Endothelial cell of umbilical vein (primary cell): ENCODE results near the gene MAFF. TPM values are rescaled to one million over a fixed set of nuclear protein-coding genes. Genes with fewer than 3 reads are reported as not detected.

Experiments
- BruUV-seq: library from RNA; stranded (reverse); fragments of 400-500 nt; replicated peaks from 2 replicates; lab custom pipeline; 2021; lab: Mats Ljungman, UMichigan
- CTCF ChIA-PET: fragments of 300-600, 350-600 bp; sonication (Branson Sonifier 250); formaldehyde crosslinking; loops from one replicate; lab custom pipeline; 2021; ENCODE audit warnings: antibody characterized with exemption, inconsistent platforms; lab: Charles Lee
- POLR2A ChIA-PET: fragments of 300-600, 350-600 bp; sonication (Branson Sonifier 250); formaldehyde crosslinking; loops from one replicate; lab custom pipeline; 2021; ENCODE audit warnings: antibody characterized with exemption, inconsistent platforms; lab: Charles Lee
- DNase-seq: peaks from one replicate; pipeline ENCODE4 v3.0.0-alpha.2; 2011; ENCODE audit warnings: low read depth, low spot score
- FAIRE-seq: peaks from 2 replicates; lab custom pipeline; 2011; peaks lifted over from hg19 to GRCh38; lab: Jason Lieb, UNC
- H2AFZ ChIP-seq: 2 replicates; pipeline ENCODE4 v1.6.0; 2012; ENCODE audit warnings: low read depth, low read length, control low read depth, inconsistent platforms
- H3K27ac ChIP-seq: 2 replicates; pipeline ENCODE4 v1.5.1; 2011; ENCODE audit warnings: low read depth, mild to moderate bottlenecking, control low read depth, low read length, moderate library complexity; ENCODE audit not compliant: insufficient read depth
- H3K27me3 ChIP-seq, 2 experiments: 2 replicates each; pipeline versions ENCODE4 v1.6.0 to v1.6.1; 2011; ENCODE audit warnings: low read length in 2 of 2, mixed read lengths in 1 of 2; ENCODE audit not compliant: control insufficient read depth in 2 of 2, insufficient read depth in 2 of 2
- H3K36me3 ChIP-seq, 2 experiments: 2 replicates in 1 of 2; 3 replicates in 1 of 2; pipeline ENCODE4 v1.5.1; 2011; ENCODE audit warnings: low read length in 2 of 2, mild to moderate bottlenecking in 1 of 2, moderate library complexity in 1 of 2; ENCODE audit not compliant: control insufficient read depth in 2 of 2, insufficient read depth in 2 of 2; ENCODE audit errors: extremely low read depth in 1 of 2
- H3K4me1 ChIP-seq: 3 replicates; pipeline ENCODE4 v1.5.1; 2011; ENCODE audit warnings: mild to moderate bottlenecking, low read length; ENCODE audit not compliant: control insufficient read depth, insufficient read depth; ENCODE audit errors: extremely low read depth
- H3K4me2 ChIP-seq: 2 replicates; pipeline ENCODE4 v1.6.1; 2011; ENCODE audit warnings: low read length, control low read depth, mixed read lengths; ENCODE audit not compliant: insufficient read depth
- H3K4me3 ChIP-seq, 3 experiments: fragments of 200-600 bp in 1 of 3; sonication (generic), shearing (Covaris generic) in 1 of 3; replicated peaks in 1 of 3; 2 replicates each; pipeline ENCODE4 v1.5.1; 2011 to 2016; ENCODE audit warnings: control low read depth in 3 of 3, low read length in 3 of 3, mild to moderate bottlenecking in 2 of 3, inconsistent platforms in 1 of 3, low read depth in 1 of 3, moderate library complexity in 1 of 3; ENCODE audit not compliant: insufficient read depth in 1 of 3
- H3K79me2 ChIP-seq: 2 replicates; pipeline ENCODE4 v1.6.0; 2012; ENCODE audit warnings: low read length, inconsistent platforms; ENCODE audit not compliant: control insufficient read depth, insufficient read depth
- H3K9ac ChIP-seq: replicated peaks from 2 replicates; pipeline ENCODE3; 2011; ENCODE audit warnings: low read length, control low read depth; ENCODE audit not compliant: insufficient read depth; ENCODE audit errors: extremely low read depth
- H3K9me1 ChIP-seq: replicated peaks from 3 replicates; pipeline ENCODE4 v1.6.0; 2011; ENCODE audit warnings: mild to moderate bottlenecking, low read length; ENCODE audit not compliant: control insufficient read depth, insufficient read depth; ENCODE audit errors: extremely low read depth
- H3K9me3 ChIP-seq: replicated peaks from 2 replicates; pipeline ENCODE4 v1.5.1; 2012; ENCODE audit warnings: low read length, inconsistent platforms; ENCODE audit not compliant: control insufficient read depth, insufficient read depth
- H4K20me1 ChIP-seq: replicated peaks from 2 replicates; pipeline ENCODE3; 2011; ENCODE audit warnings: mild to moderate bottlenecking, low read length; ENCODE audit not compliant: control insufficient read depth, insufficient read depth; ENCODE audit errors: extremely low read depth
- FOS ChIP-seq: IDR thresholded peaks from 2 replicates; pipeline ENCODE4 v1.6.1; 2011; ENCODE audit warnings: mild to moderate bottlenecking, low read length, moderate library complexity, borderline replicate concordance; ENCODE audit not compliant: insufficient read depth
- GATA2 ChIP-seq: IDR thresholded peaks from 2 replicates; pipeline ENCODE4 v1.7.0; 2011; ENCODE audit warnings: low read depth, mild to moderate bottlenecking, moderate library complexity, mixed read lengths, low read length; ENCODE audit not compliant: insufficient read length, insufficient read depth
- JUN ChIP-seq: IDR thresholded peaks from 2 replicates; pipeline ENCODE4 v1.6.1; 2011; ENCODE audit warnings: borderline replicate concordance, low read depth; ENCODE audit not compliant: insufficient read length, insufficient read depth
- MYC ChIP-seq: IDR thresholded peaks from one replicate; pipeline ENCODE4 v1.6.1; 2011; ENCODE audit warnings: mild to moderate bottlenecking, low read depth, low read length
- POLR2AphosphoS5 ChIP-seq: IDR thresholded peaks from 2 replicates; pipeline ENCODE4 v1.6.1; 2012; ENCODE audit warnings: low read depth, mild to moderate bottlenecking, control low read depth, low read length, moderate library complexity; ENCODE audit not compliant: insufficient read depth
- dilution Hi-C: fragments of 300-500 bp; cut with MboI; formaldehyde crosslinking; loops from one replicate; pipeline ENCODE4 v1.15.0; 2019; ENCODE audit warnings: low sequenced_read_pairs; ENCODE audit not compliant: extremely low pct_ligation_motif_present
- intact Hi-C: fragments of 100-400 bp; cut with micrococcal nuclease; formaldehyde crosslinking; loops from one replicate; pipeline ENCODE4 v1.10.0; 2022
- polyA plus RNA-seq, 4 experiments: library from polyadenylated mRNA; depleted of rRNA in 3 of 4; stranded (reverse) in 3 of 4; unstranded in 1 of 4; fragments of >200 nt; gene quantifications; 2 replicates each; pipeline versions ENCODE4 v1.2.1 to v1.2.3, GENCODE V29; 2011 to 2012; ENCODE audit warnings: missing spikeins in 1 of 4
- total RNA-seq: library from RNA; stranded (reverse); gene quantifications from 2 replicates; pipeline ENCODE4 v1.2.3, GENCODE V29; 2021
- TF ChIP-seq, protein P1 (sequence below), 2 donors: IDR thresholded peaks; 1 replicate in 1 of 2; 2 replicates in 1 of 2; pipeline ENCODE4 v1.5.1; 2011; ENCODE audit warnings: low read length in 2 of 2, mild to moderate bottlenecking in 2 of 2, moderate library complexity in 2 of 2, control low read depth in 1 of 2, inconsistent platforms in 1 of 2, low read depth in 1 of 2; ENCODE audit not compliant: insufficient read depth in 1 of 2; ENCODE audit errors: extremely low read depth in 1 of 2

MAFF gene
- total and polyA plus RNA-seq, 2 donors (not counting 3 experiments of a cell fraction or from before 2014, with no cell fraction given) = 29.0 to 61.2 TPM

DNA sequence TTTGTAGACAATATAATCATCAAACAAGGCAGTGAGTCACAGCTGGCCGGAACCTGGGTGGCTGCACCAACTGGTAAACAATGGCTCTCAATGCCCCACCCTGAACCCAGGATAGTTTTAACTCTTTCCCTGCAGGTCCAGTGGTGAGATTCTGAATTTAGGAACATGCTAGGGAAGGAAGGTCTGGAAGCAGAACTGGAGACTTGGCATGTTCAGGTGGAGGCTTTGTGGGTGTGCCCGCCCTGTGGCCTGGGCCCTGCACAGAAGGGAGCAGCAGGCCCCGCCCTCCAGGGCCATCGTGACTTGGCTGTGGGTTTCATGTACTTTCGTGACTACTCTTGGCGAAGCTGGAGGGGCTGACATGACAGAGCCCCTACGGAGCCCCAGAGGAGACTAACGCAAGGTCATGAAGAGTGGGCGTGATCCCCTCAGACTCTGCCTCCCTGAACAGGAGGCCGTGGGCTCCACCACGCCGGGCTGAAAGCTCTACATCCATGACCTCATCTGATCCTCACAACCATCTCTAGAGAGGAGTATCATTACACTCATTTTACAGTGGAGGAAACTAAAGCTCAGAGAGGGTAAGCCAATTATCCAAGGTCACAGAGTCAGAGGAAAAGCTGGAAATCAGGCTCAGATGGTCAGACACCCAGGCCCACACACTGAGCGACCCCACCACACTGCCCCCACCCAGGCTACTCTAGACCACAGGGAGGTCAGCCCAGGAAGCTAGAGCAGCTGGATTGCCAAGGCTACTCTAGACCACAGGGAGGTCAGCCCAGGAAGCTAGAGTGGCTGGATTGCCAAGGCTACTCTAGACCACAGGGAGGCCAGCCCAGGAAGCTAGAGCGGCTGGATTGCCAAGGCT is 27.3 kb downstream of the MAFF start:
- H3K4me3 ChIP-seq = no peak overlapping the region
- peak overlapping the region; percentile 98 for H3K27ac ChIP-seq
- no peaks in the 10 kb centered on the region for H3K9me1 ChIP-seq
- peak overlapping the region; percentile 15 for H3K4me2 ChIP-seq
- no peak overlapping the region for H2AFZ ChIP-seq
- H3K4me1 ChIP-seq = peaks cover 41% of the 10 kb centered on the region
- no peaks in the 10 kb centered on the region for H4K20me1 ChIP-seq
- peak; percentile 99 for FAIRE-seq
- H3K79me2 ChIP-seq = no peaks in the 10 kb centered on the region
- TSS peak; percentile 30 for BruUV-seq
- no peaks in the 10 kb centered on the region for H3K27me3 ChIP-seq
- peaks cover 4 to 34% of the 10 kb centered on the region in 2 experiments for H3K36me3 ChIP-seq
- TF ChIP-seq, protein P1, sequence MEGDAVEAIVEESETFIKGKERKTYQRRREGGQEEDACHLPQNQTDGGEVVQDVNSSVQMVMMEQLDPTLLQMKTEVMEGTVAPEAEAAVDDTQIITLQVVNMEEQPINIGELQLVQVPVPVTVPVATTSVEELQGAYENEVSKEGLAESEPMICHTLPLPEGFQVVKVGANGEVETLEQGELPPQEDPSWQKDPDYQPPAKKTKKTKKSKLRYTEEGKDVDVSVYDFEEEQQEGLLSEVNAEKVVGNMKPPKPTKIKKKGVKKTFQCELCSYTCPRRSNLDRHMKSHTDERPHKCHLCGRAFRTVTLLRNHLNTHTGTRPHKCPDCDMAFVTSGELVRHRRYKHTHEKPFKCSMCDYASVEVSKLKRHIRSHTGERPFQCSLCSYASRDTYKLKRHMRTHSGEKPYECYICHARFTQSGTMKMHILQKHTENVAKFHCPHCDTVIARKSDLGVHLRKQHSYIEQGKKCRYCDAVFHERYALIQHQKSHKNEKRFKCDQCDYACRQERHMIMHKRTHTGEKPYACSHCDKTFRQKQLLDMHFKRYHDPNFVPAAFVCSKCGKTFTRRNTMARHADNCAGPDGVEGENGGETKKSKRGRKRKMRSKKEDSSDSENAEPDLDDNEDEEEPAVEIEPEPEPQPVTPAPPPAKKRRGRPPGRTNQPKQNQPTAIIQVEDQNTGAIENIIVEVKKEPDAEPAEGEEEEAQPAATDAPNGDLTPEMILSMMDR (IDR thresholded peaks at IDR 0.05; ENCODE audit: extremely low read depth in 1 of 2, insufficient read depth in 1 of 2, low read depth in 1 of 2, low read length in 2 of 2) = no peak
- TF ChIP-seq POLR2AphosphoS5 (peak; percentile 82), MYC (no peak), GATA2 (peak; percentile 51), JUN (peak; percentile 83), FOS (peak; percentile 89)
- intact Hi-C loops (loop anchor here (1.0 to 2.0 kb wide), 3 partner anchors 11 to 56 kb away; no protein-coding TSS in a partner anchor), dilution Hi-C loops (no loop called here)
- H3K9ac ChIP-seq = peak overlapping the region; percentile 74
- peak; percentile 89 for DNase-seq
- ChIA-PET CTCF (interaction anchor here (0.5 to 3.6 kb wide), 21 partner anchors 10 to 177 kb away, joined by 3 to 44 read pairs (median 6); partner anchors contain the start of gene MAFF), POLR2A (interaction anchor here (0.8 kb wide), 1 partner anchor 11 kb away, joined by 3 read pairs; no protein-coding TSS in a partner anchor)
- no peaks in the 10 kb centered on the region for H3K9me3 ChIP-seq
